H1 (cell line): ENCODE measurements around the gene HYAL1. TPM values are rescaled to one million over a fixed set of nuclear protein-coding genes. Genes with fewer than 3 reads are reported as not detected.

ENCODE experiments used
- CTCF ChIA-PET: fragments of 300-600 bp; sonication (Branson Sonifier 250); formaldehyde crosslinking; loops from one replicate; lab custom pipeline; 2021; ENCODE audit not compliant: partially characterized antibody; lab: Charles Lee
- POLR2A ChIA-PET: fragments of 300-600 bp; sonication (Branson Sonifier 250); formaldehyde crosslinking; loops from one replicate; lab custom pipeline; 2021; ENCODE audit warnings: inconsistent platforms; ENCODE audit not compliant: partially characterized antibody; lab: Charles Lee
- DNase-seq, 2 experiments: peaks; one replicate each; pipeline versions ENCODE4 v3.0.0 to v3.0.0-alpha.2; 2010 to 2022; ENCODE audit warnings: low spot score in 2 of 2, low read depth in 1 of 2, mixed read lengths in 1 of 2
- FAIRE-seq: peaks from 2 replicates; lab custom pipeline; 2011; peaks lifted over from hg19 to GRCh38; lab: Jason Lieb, UNC
- H2AFZ ChIP-seq: 2 replicates; pipeline ENCODE4 v1.8.1; 2012; ENCODE audit warnings: low read length, inconsistent platforms
- H2AK5ac ChIP-seq: 2 replicates; pipeline ENCODE4 v1.6.1; 2013; ENCODE audit warnings: low read depth, low read length
- H2BK120ac ChIP-seq: replicated peaks from 2 replicates; pipeline ENCODE3; 2013; ENCODE audit warnings: low read depth, low read length, inconsistent platforms
- H2BK12ac ChIP-seq: 2 replicates; pipeline ENCODE4 v1.6.1; 2013; ENCODE audit warnings: low read depth, low read length
- H2BK15ac ChIP-seq: 2 replicates; pipeline ENCODE4 v1.6.1; 2013; ENCODE audit warnings: low read length
- H2BK20ac ChIP-seq: 2 replicates; pipeline ENCODE4 v1.6.1; 2013; ENCODE audit warnings: low read length
- H2BK5ac ChIP-seq: 2 replicates; pipeline ENCODE4 v1.6.1; 2013; ENCODE audit warnings: low read depth, low read length
- H3K14ac ChIP-seq: 2 replicates; pipeline ENCODE4 v1.6.1; 2013; ENCODE audit warnings: inconsistent platforms; ENCODE audit not compliant: insufficient read length
- H3K18ac ChIP-seq: 2 replicates; pipeline ENCODE4 v1.6.1; 2013; ENCODE audit warnings: low read length; ENCODE audit errors: extremely low read depth
- H3K23ac ChIP-seq: 2 replicates; pipeline ENCODE4 v1.6.1; 2013; ENCODE audit warnings: inconsistent platforms; ENCODE audit not compliant: insufficient read length
- H3K23me2 ChIP-seq: 2 replicates; pipeline ENCODE4 v1.6.1; 2013; ENCODE audit warnings: low read depth, low read length
- H3K27ac ChIP-seq: 2 replicates; pipeline ENCODE4 v1.6.1; 2011; ENCODE audit warnings: low read depth, low read length, inconsistent platforms
- H3K27me3 ChIP-seq, 4 experiments: replicated peaks in 1 of 4; 1 replicate in 1 of 4; 2 replicates in 3 of 4; pipeline versions ENCODE4 v1.6.1 to v1.8.1; 2011 to 2013; ENCODE audit warnings: low read length in 3 of 4, mild to moderate bottlenecking in 3 of 4, inconsistent platforms in 2 of 4, mixed read lengths in 2 of 4, moderate library complexity in 1 of 4; ENCODE audit not compliant: control insufficient read depth in 3 of 4, insufficient read depth in 3 of 4; ENCODE audit errors: extremely low read depth in 1 of 4
- H3K36me3 ChIP-seq, 4 experiments: 2 replicates each; pipeline versions ENCODE4 v1.6.1 to v1.8.1; 2011 to 2013; ENCODE audit warnings: mild to moderate bottlenecking in 4 of 4, low read length in 3 of 4, moderate library complexity in 2 of 4, control low read depth in 1 of 4, inconsistent platforms in 1 of 4; ENCODE audit not compliant: insufficient read depth in 4 of 4, control insufficient read depth in 2 of 4
- H3K4ac ChIP-seq: replicated peaks from 2 replicates; pipeline ENCODE3; 2013; ENCODE audit warnings: low read length, low read depth, mixed read lengths, inconsistent platforms; ENCODE audit not compliant: insufficient read length
- H3K4me1 ChIP-seq, 4 experiments: replicated peaks in 1 of 4; 1 replicate in 1 of 4; 2 replicates in 3 of 4; pipeline versions ENCODE4 v1.6.1 to v1.8.1; 2011 to 2013; ENCODE audit warnings: low read length in 3 of 4, inconsistent platforms in 2 of 4, mixed read lengths in 1 of 4; ENCODE audit not compliant: insufficient read depth in 4 of 4, control insufficient read depth in 3 of 4
- H3K4me2 ChIP-seq, 2 experiments: 2 replicates each; pipeline versions ENCODE4 v1.6.1 to v1.8.1; 2011 to 2013; ENCODE audit warnings: low read depth in 2 of 2, low read length in 2 of 2, control low read depth in 1 of 2, inconsistent platforms in 1 of 2, mild to moderate bottlenecking in 1 of 2; ENCODE audit not compliant: insufficient read depth in 1 of 2
- H3K4me3 ChIP-seq, 4 experiments: fragments of 200-600, 300-600 bp in 1 of 4; sonication (generic), shearing (Covaris generic), sonication (Bioruptor Twin) in 1 of 4; 2 replicates each; pipeline versions ENCODE4 v1.5.1 to v1.8.1; 2011 to 2016; ENCODE audit warnings: low read length in 4 of 4, low read depth in 3 of 4, control low read depth in 2 of 4, inconsistent platforms in 2 of 4, mild to moderate bottlenecking in 2 of 4, mixed read lengths in 1 of 4, moderate library complexity in 1 of 4; ENCODE audit not compliant: insufficient read depth in 2 of 4; ENCODE audit errors: extremely low read depth in 1 of 4
- H3K56ac ChIP-seq: replicated peaks from 2 replicates; pipeline ENCODE3; 2013; ENCODE audit warnings: low read depth, mild to moderate bottlenecking, mixed read lengths, low read length, inconsistent platforms; ENCODE audit not compliant: insufficient read length
- H3K79me1 ChIP-seq: 2 replicates; pipeline ENCODE4 v1.6.1; 2013; ENCODE audit warnings: low read depth, low read length, control low read depth
- H3K79me2 ChIP-seq, 2 experiments: 2 replicates each; pipeline versions ENCODE4 v1.6.1 to v1.8.1; 2012 to 2013; ENCODE audit warnings: low read length in 2 of 2, mild to moderate bottlenecking in 2 of 2, inconsistent platforms in 1 of 2; ENCODE audit not compliant: insufficient read depth in 2 of 2, control insufficient read depth in 1 of 2
- H3K9ac ChIP-seq, 4 experiments: replicated peaks in 1 of 4; 1 replicate in 1 of 4; 2 replicates in 3 of 4; pipeline versions ENCODE4 v1.6.1 to v1.8.1; 2011 to 2013; ENCODE audit warnings: low read depth in 3 of 4, low read length in 3 of 4, control low read depth in 2 of 4, mild to moderate bottlenecking in 2 of 4, moderate library complexity in 2 of 4, inconsistent platforms in 1 of 4; ENCODE audit errors: extremely low read depth in 1 of 4
- H3K9me3 ChIP-seq, 2 experiments: 2 replicates each; pipeline versions ENCODE4 v1.6.1 to v1.8.1; 2012 to 2013; ENCODE audit warnings: mild to moderate bottlenecking in 2 of 2, moderate library complexity in 2 of 2, control low read depth in 1 of 2, inconsistent platforms in 1 of 2, low read depth in 1 of 2, low read length in 1 of 2, mixed read lengths in 1 of 2; ENCODE audit not compliant: insufficient read depth in 2 of 2
- H4K20me1 ChIP-seq, 2 experiments: replicated peaks in 1 of 2; 2 replicates each; pipeline versions ENCODE3 to v1.8.1; 2011 to 2013; ENCODE audit warnings: inconsistent platforms in 2 of 2, low read length in 2 of 2, mild to moderate bottlenecking in 1 of 2; ENCODE audit not compliant: insufficient read depth in 2 of 2, control insufficient read depth in 1 of 2
- H4K5ac ChIP-seq: 2 replicates; pipeline ENCODE4 v1.6.1; 2013; ENCODE audit warnings: low read length, low read depth, mixed read lengths, inconsistent platforms; ENCODE audit not compliant: insufficient read length
- H4K8ac ChIP-seq: 2 replicates; pipeline ENCODE4 v1.8.0; 2013; ENCODE audit warnings: mild to moderate bottlenecking, moderate library complexity, low read length, inconsistent platforms; ENCODE audit not compliant: insufficient read depth; ENCODE audit errors: extremely low read depth
- H4K91ac ChIP-seq: replicated peaks from 2 replicates; pipeline ENCODE3; 2013; ENCODE audit warnings: low read length, mixed read lengths, inconsistent platforms; ENCODE audit not compliant: insufficient read length
- CEBPB ChIP-seq: IDR thresholded peaks from 2 replicates; pipeline ENCODE4 v1.6.1; 2012; ENCODE audit warnings: low read depth, low read length
- EGR1 ChIP-seq: IDR thresholded peaks from 2 replicates; pipeline ENCODE4 v1.6.1; 2011; ENCODE audit warnings: low read depth, low read length, borderline replicate concordance
- NRF1 ChIP-seq: IDR thresholded peaks from 2 replicates; pipeline ENCODE4 v1.6.1; 2011; ENCODE audit warnings: mild to moderate bottlenecking, low read depth, low read length, improper control_type of control experiment
- SIX5 ChIP-seq: IDR thresholded peaks from 2 replicates; pipeline ENCODE4 v1.6.1; 2011; ENCODE audit warnings: mild to moderate bottlenecking, low read depth, low read length
- WGBS, 2 experiments: shearing (Covaris generic) in 1 of 2; methylation state at CpG; one replicate each; pipeline versions ENCODE4 v1.1.6 to v1.1.7; 2013 to 2015; ENCODE audit warnings: low lambda C conversion rate in 2 of 2, mixed read lengths in 2 of 2, inconsistent platforms in 1 of 2, low coverage in 1 of 2, missing lambda C conversion rate in 1 of 2; ENCODE audit not compliant: insufficient replicate concordance in 2 of 2, insufficient coverage in 1 of 2, insufficient read length in 1 of 2; ENCODE audit errors: extremely low coverage in 1 of 2, missing lambda C conversion rate in 1 of 2; 5-methylcytosine and 5-hydroxymethylcytosine counted together
- polyA plus RNA-seq, 7 experiments: library from polyadenylated mRNA; depleted of rRNA in 3 of 7; stranded (reverse) in 5 of 7; unstranded in 2 of 7; fragments of >200 nt in 5 of 7; fragments of 200-250 nt in 2 of 7; gene quantifications; 1 replicate in 5 of 7; 2 replicates in 1 of 7; 4 replicates in 1 of 7; pipeline versions ENCODE4 v1.2.1 to v1.2.3, GENCODE V29; 2011 to 2013; ENCODE audit warnings: missing spikeins in 2 of 7, mixed read lengths in 2 of 7
- total RNA-seq: library from RNA; stranded (reverse); fragmentation: NEBNext Ultra II Directional; extraction: Animal tissue kit (Norgen Biotek cat#: 25700); gene quantifications from 2 replicates; pipeline ENCODE4 v1.2.1, GENCODE V29; 2021

The HYAL1 gene
- total and polyA plus RNA-seq, 2 of the 8 experiments (the other 6 are each of a cell fraction or from before 2014, with no cell fraction given) = 2.0 to 5.4 TPM

GRCh38 chr3:50323092-50323600 lies 19.8 kb upstream of the HYAL1 start:
- no peaks in the 10 kb centered on the region for H3K27me3 ChIP-seq
- H3K27ac ChIP-seq = no peak overlapping the region
- H3K9me3 ChIP-seq = no peaks in the 10 kb centered on the region
- 0 out of 2 replicates have a peak overlapping the region, but pooled peaks have one; percentile 72 for H2BK20ac ChIP-seq
- no peak overlapping the region for H2AK5ac ChIP-seq
- H4K20me1 ChIP-seq = peaks cover 8 to 22% of the 10 kb centered on the region in 2 experiments
- peaks cover 24% of the 10 kb centered on the region for H3K23me2 ChIP-seq
- peak overlapping the region; percentile 97 for H3K18ac ChIP-seq
- H2BK15ac ChIP-seq = peak overlapping the region; percentile 88; the same call in 1 of the 2 replicates
- H3K56ac ChIP-seq = no peak overlapping the region
- peak overlapping the region in 3 of 4 experiments; percentile 89 to 96 (median 95); a peak in 5 of 8 replicates for H3K4me3 ChIP-seq
- H4K91ac ChIP-seq = peak overlapping the region; percentile 91
- H3K36me3 ChIP-seq = peaks cover 18 to 27% (median 23%) of the 10 kb centered on the region in 4 experiments
- WGBS, 2 experiments = 74% methylated on average over 4 of the region's 4 CpGs; no CpG with 5 or more reads in 1 of the 2 experiments
- FAIRE-seq = no peak
- H3K79me2 ChIP-seq = peaks cover 0 to 36% of the 10 kb centered on the region in 2 experiments; a peak in 3 of 4 replicates
- no peak overlapping the region for H3K4ac ChIP-seq
- no peak overlapping the region for H3K14ac ChIP-seq
- TF ChIP-seq EGR1 = no peak
- no peak for TF ChIP-seq NRF1
- TF ChIP-seq SIX5 = no peak
- TF ChIP-seq CEBPB = no peak
- TF ChIP-seq, all 59 proteins: peak for 0
- peaks cover 0 to 40% (median 21%) of the 10 kb centered on the region in 4 experiments; a peak in 6 of 7 replicates for H3K4me1 ChIP-seq
- no peak overlapping the region for H4K5ac ChIP-seq
- peak overlapping the region; percentile 99; the same call in 1 of the 2 replicates for H2BK5ac ChIP-seq
- no peak overlapping the region for H2AFZ ChIP-seq
- no peak overlapping the region; a peak in 1 of 7 replicates for H3K9ac ChIP-seq
- peak overlapping the region; percentile 97 for H3K4me2 ChIP-seq
- H2BK12ac ChIP-seq = peak overlapping the region; percentile 92; the same call in 1 of the 2 replicates
- H2BK120ac ChIP-seq = no peak overlapping the region
- ChIA-PET CTCF (interaction anchor here (0.8 to 7.5 kb wide), 21 partner anchors 8 to 131 kb away, joined by 3 to 75 read pairs (median 8); partner anchors contain the start of genes GNAT1, HYAL1, IFRD2 and LSMEM2), POLR2A (interaction anchor here (0.7 to 12.6 kb wide), 9 partner anchors 13 to 64 kb away, joined by 3 to 149 read pairs (median 9); partner anchors contain the start of genes HYAL1, HYAL3, IFRD2 and LSMEM2)
- no peak for DNase-seq
- no peak overlapping the region for H3K23ac ChIP-seq
- H3K79me1 ChIP-seq = peaks cover 20% of the 10 kb centered on the region
- no peak overlapping the region for H4K8ac ChIP-seq
